ENCODE data around the gene CHCHD6.

GRCh38 chr3:126991366-126992200 is 287.5 kb downstream of the CHCHD6 start:
- TF ChIP-seq CTCF (IDR thresholded peaks at IDR 0.05; ENCODE audit: borderline replicate concordance, extremely low read depth, low read length, poor library complexity, severe bottlenecking): no peak
- no peak for TF ChIP-seq EZH2 (IDR thresholded peaks at IDR 0.05; ENCODE audit: borderline replicate concordance, low read depth, low read length, severe bottlenecking)

Data from DND-41 (cell line).